Activated CD4-positive, alpha-beta memory T cell treated with anti-CD3 and anti-CD28 coated beads for 36 hours (primary cell): ENCODE results near the gene DEDD2. TPM values are rescaled to one million over a fixed set of nuclear protein-coding genes. Genes with fewer than 3 reads are reported as not detected.
A peak's percentile ranks its signal among the peaks of the same experiment; 100 is the strongest.

Experiments used
- CTCF ChIA-PET: fragments of 350-600 bp; sonication (Branson Sonifier 250); formaldehyde crosslinking; loops from one replicate; lab custom pipeline; 2021; ENCODE audit warnings: antibody characterized with exemption, inconsistent platforms; lab: Charles Lee
- POLR2A ChIA-PET: fragments of 350-600 bp; sonication (Branson Sonifier 250); formaldehyde crosslinking; loops from one replicate; lab custom pipeline; 2021; ENCODE audit warnings: antibody characterized with exemption; lab: Charles Lee
- DNase-seq: peaks from one replicate; pipeline ENCODE4 v3.0.0-alpha.2; 2020
- H3K27ac Mint-ChIP-seq: one replicate; pipeline ENCODE4 v1.8.0; 2021; ENCODE audit warnings: mixed read lengths
- H3K27me3 Mint-ChIP-seq: one replicate; pipeline ENCODE4 v1.8.0; 2021; ENCODE audit warnings: mixed read lengths
- H3K36me3 Mint-ChIP-seq: one replicate; pipeline ENCODE4 v1.8.0; 2021; ENCODE audit warnings: mixed read lengths
- H3K4me1 Mint-ChIP-seq: one replicate; pipeline ENCODE4 v1.8.0; 2021; ENCODE audit warnings: low read depth, mixed read lengths
- H3K4me3 Mint-ChIP-seq: one replicate; pipeline ENCODE4 v1.8.0; 2021; ENCODE audit warnings: mild to moderate bottlenecking, mixed read lengths
- H3K9me3 Mint-ChIP-seq: one replicate; pipeline ENCODE4 v1.8.0; 2021; ENCODE audit warnings: mixed read lengths
- intact Hi-C: fragments of 100-400 bp; cut with micrococcal nuclease; formaldehyde crosslinking; loops from one replicate; pipeline ENCODE4 v1.15.1; 2023
- total RNA-seq, 2 experiments: library from RNA; stranded (reverse); gene quantifications; one replicate each; pipeline ENCODE4 v1.2.3, GENCODE V29; 2021

Gene DEDD2
- total RNA-seq, 2 experiments from 2014 or later: 31.3 to 33.4 TPM

DNA sequence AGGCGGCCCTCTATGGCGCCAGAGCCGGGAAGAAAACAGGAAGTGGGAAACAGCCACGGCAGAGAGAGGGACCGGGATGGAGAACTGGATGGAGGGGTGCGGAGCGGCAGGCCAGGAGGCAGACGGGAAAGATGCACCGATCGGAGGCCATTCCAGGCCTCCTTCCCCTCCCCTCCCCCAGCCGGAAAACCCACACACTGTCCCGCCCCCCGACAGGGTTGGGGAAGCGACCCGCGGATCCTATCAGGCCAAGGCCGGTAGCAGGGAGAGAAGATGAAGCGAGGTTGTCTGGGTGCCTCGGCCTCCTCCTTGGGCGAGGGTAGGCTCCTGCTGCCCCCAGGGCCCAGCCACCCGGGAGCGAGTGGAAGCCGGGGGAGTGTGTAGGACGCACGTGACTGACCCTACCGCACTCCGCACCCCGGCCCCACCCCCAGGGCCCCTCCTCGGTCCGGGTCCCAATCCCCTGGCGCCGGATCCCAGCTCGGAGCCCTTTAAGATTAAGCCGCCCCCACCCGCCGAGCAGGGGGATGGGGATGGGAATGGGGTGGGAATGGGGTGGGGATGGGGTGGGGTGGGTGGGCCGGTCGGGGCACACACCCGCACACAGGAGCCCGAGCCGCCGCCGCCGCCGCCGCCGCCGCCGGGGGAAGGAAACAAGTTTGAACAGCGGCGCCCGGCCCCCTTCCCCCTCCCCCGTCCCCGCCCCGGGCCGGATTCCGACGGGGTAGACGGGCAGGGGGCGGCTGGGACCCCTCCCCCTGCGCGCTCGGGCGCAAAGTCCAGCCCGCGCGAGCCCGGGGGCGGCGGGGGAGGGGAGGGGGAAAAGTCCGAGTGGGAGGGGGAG lies 36.0 kb upstream of the DEDD2 start:
- Mint-ChIP-seq H3K4me1 (peaks cover 30% of the 10 kb centered on the region), H3K9me3 (no peaks in the 10 kb centered on the region), H3K27ac (peak overlapping the region; percentile 86), H3K36me3 (peaks cover 5% of the 10 kb centered on the region), H3K27me3 (no peaks in the 10 kb centered on the region), H3K4me3 (peak overlapping the region; percentile 80)
- DNase-seq: peak; percentile 75
- intact Hi-C loops: no loop called here
- POLR2A ChIA-PET: interaction anchor here (1.0 kb wide), 1 partner anchor 26 kb away, joined by 3 read pairs; no protein-coding TSS in a partner anchor
- CTCF ChIA-PET: interaction anchor here (1.0 kb wide), 1 partner anchor 26 kb away, joined by 3 read pairs; no protein-coding TSS in a partner anchor

DNA sequence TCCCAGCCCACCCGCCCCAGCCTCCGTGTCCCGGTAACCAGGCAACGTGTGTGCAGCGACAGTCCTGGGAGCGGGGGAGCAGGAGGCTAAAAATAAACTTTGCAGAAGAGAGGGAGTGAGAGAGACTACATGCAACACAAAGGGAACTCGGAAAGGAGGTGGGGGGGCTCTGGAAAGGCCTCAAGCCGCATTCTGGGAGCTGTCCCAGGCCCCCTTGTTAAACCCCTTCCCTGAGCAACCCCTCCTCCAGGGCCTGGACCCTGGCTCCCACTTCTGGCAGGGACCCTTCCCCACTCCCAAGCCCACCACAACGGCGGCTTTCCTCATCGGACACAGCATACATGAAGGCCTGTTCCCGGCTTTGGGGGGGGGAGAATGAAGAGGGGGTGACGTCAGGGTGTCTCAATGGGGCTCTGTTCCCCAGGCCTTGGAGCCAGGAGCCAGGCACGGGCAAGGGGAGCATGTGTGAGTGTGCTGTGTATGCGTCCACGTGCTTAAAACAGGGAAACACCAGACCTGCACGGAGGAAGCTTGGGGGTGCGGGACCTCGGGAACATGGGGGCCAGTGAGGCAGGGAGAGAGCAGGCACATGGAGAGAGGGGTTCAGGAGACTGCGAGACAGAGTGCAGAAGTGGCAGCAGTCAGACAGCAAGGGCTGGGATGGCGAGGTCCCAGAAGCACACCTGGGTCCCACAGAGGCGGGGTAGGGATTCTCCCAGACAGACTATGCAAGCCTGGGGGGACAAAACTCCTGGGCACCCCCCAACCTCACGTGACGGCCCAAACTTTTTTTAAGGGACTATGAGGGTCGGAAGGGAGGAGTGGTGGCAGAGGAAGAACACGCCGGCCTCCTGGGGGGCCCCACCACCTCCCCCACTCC lies 35.1 kb upstream of the DEDD2 start:
- DNase-seq: peak; percentile 22
- POLR2A ChIA-PET: interaction anchor here (1.0 kb wide), 1 partner anchor 27 kb away, joined by 3 read pairs; no protein-coding TSS in a partner anchor
- intact Hi-C loops: no loop called here
- H3K36me3 Mint-ChIP-seq: peaks cover 5% of the 10 kb centered on the region
- H3K27me3 Mint-ChIP-seq: no peaks in the 10 kb centered on the region
- peak overlapping the region; percentile 86 for H3K27ac Mint-ChIP-seq
- H3K9me3 Mint-ChIP-seq: no peaks in the 10 kb centered on the region
- CTCF ChIA-PET: interaction anchor here (1.0 to 4.0 kb wide), 3 partner anchors 10 to 27 kb away, joined by 3 to 22 read pairs (median 3); partner anchors contain the start of gene GSK3A
- peak overlapping the region; percentile 80 for H3K4me3 Mint-ChIP-seq
- peaks cover 30% of the 10 kb centered on the region for H3K4me1 Mint-ChIP-seq

DNA sequence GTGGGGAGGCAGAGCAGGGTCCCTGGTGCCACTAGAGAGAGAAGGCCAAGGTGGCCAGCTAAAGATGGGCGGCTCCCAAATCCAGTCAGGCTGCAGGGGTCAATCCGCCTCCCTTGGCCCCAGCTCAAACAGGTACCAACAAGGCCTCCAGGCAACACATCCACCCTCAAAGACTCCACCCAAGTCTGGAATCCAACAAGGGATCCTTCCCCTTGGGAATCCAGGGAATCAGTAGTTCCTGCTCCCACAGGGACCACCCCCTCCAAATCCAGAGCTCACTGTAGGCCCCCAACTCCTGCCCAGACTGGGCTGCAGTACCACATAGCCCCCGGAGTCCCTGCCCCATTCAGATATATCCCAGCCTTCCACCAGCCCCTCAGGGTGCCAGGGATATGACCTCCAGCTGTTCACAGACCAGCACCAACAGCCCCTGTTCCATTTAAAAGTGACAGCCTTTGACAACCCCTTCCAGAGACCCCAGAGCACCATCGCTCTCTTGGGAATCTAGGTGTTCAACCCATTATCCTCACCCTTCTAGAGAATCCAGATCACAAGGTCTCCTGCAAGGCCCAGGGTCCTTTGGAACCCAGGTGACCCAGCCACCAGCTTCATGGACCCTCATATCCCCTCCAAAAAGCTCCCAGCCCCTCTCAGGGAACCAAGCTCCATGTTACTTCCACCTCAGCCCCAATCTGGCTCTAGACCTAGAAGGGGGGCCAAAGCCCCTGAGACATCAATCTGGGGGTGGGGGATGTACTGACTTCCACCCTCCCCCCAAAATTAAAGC lies 34.3 kb upstream of the DEDD2 start:
- H3K36me3 Mint-ChIP-seq: peaks cover 5% of the 10 kb centered on the region
- H3K27ac Mint-ChIP-seq: peak overlapping the region; percentile 86
- no peak for DNase-seq
- H3K27me3 Mint-ChIP-seq: no peaks in the 10 kb centered on the region
- H3K4me3 Mint-ChIP-seq: peak overlapping the region; percentile 80
- intact Hi-C loops: no loop called here
- H3K9me3 Mint-ChIP-seq: no peaks in the 10 kb centered on the region
- H3K4me1 Mint-ChIP-seq: peaks cover 34% of the 10 kb centered on the region
- CTCF ChIA-PET: interaction anchor here (0.7 to 4.0 kb wide), 4 partner anchors 9 to 45 kb away, joined by 3 to 22 read pairs (median 3); partner anchors contain the start of gene GSK3A
- POLR2A ChIA-PET: interaction anchor here (0.6 to 1.6 kb wide), 6 partner anchors 9 to 32 kb away, joined by 3 to 8 read pairs (median 4); partner anchors contain the start of genes GSK3A and ZNF526

DNA sequence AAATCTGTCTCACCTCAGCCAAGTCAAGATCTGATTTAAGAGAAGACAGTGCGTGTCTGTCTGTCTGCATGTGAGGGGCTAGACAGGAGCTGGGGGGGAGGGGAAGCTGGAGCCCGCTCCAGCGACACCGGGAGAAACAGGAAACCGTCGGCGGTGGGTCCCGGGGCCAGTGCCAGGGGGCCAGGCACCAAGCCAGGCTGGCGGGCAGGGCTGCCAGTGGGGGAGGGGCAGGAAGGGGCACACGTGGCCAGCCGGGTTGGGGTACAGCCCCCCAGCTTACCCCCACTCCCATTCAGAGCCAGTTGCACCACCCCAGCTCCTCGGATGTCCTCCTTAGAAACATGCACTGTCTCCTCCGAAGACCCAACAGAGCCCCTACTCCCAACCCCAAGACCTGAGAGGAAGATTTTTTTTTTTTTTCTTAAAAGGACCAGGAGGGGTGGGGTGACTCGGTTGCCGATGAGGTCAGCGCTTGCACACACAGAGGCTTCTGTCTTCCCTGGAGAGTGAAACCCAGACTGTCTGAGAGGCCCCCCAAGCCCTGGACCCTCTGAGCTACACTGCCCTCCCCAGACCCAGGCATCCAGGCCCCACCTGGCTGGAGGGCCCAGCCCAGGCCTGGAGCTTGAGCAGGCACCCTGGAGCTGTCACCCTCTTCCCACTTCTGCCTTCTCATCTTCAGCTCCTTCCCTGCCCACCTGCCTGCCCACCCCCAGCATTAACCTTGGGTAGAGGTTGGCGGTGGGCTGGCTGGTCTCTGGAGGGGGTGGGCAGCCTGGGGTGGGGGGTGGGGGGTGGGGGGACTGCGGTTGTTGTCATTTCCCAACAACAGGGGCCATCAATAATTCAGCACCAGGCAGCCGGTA lies 33.4 kb upstream of the DEDD2 start:
- no peak overlapping the region for H3K4me3 Mint-ChIP-seq
- no peaks in the 10 kb centered on the region for H3K9me3 Mint-ChIP-seq
- peak; percentile 43 for DNase-seq
- peak overlapping the region; percentile 66 for H3K27ac Mint-ChIP-seq
- POLR2A ChIA-PET: interaction anchor here (0.9 to 1.6 kb wide), 5 partner anchors 9 to 31 kb away, joined by 3 to 8 read pairs (median 4); partner anchors contain the start of genes GSK3A and ZNF526
- H3K36me3 Mint-ChIP-seq: peaks cover 5% of the 10 kb centered on the region
- intact Hi-C loops: no loop called here
- H3K27me3 Mint-ChIP-seq: no peaks in the 10 kb centered on the region
- peaks cover 34% of the 10 kb centered on the region for H3K4me1 Mint-ChIP-seq
- CTCF ChIA-PET: interaction anchor here (0.7 to 4.0 kb wide), 4 partner anchors 9 to 46 kb away, joined by 3 to 22 read pairs (median 3); partner anchors contain the start of gene GSK3A

DNA sequence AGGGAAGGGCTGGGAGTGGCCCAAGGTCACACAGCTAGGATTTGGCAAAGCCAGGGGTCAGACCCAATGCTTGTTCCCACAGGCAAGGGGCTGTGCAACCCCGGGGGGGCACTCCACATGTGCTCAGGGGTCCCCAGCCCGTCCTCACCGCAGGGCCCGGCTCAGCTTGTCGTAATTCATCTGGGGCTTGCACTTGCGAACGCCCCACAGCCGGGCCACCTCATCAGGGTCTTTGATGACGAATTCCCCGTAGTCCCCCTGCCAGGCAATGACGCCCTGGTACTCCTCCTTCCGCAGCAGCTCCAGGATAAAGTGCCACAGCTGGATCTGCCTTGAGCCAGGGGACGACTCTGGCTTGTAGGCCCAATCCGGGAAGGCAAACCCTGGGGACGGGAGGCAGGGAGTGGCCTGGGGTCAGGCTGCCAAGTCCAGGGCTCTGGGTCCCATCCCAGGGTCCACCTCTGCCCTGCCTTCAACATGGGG lies 32.7 kb upstream of the DEDD2 start:
- POLR2A ChIA-PET: interaction anchor here (0.6 to 1.4 kb wide), 2 partner anchors 29 to 31 kb away, joined by 3 to 4 read pairs; partner anchors contain the start of gene ZNF526
- intact Hi-C loops: no loop called here
- no peaks in the 10 kb centered on the region for H3K27me3 Mint-ChIP-seq
- H3K27ac Mint-ChIP-seq: peak overlapping the region; percentile 66
- CTCF ChIA-PET: interaction anchor here (4.0 kb wide), 1 partner anchor 29 kb away, joined by 22 read pairs; no protein-coding TSS in a partner anchor
- no peak for DNase-seq
- H3K4me3 Mint-ChIP-seq: no peak overlapping the region
- H3K9me3 Mint-ChIP-seq: no peaks in the 10 kb centered on the region
- peaks cover 36% of the 10 kb centered on the region for H3K4me1 Mint-ChIP-seq
- H3K36me3 Mint-ChIP-seq: peaks cover 5% of the 10 kb centered on the region

DNA sequence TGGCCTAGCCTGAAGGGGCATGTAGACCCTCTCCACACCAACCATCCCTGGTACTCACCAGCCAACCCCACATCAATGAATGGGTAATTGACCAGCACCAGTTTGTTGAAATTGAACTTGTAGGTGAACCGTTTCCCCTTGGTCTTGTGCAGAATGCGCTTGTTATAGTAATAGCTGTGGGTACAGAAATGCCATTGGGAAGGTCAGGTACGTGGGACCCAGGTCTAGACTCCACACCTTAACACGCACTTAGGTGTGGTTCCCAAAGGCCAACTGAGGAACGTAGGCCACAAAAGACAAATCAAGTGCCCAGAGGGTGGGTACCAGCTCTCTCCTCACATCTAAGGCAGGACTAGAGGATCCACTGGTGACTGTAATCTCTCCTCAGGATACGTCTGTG lies 32.3 kb upstream of the DEDD2 start:
- peak overlapping the region; percentile 51 for H3K27ac Mint-ChIP-seq
- H3K9me3 Mint-ChIP-seq: no peaks in the 10 kb centered on the region
- peaks cover 40% of the 10 kb centered on the region for H3K4me1 Mint-ChIP-seq
- no peak for DNase-seq
- ChIA-PET CTCF (interaction anchor here (4.0 kb wide), 1 partner anchor 30 kb away, joined by 22 read pairs; no protein-coding TSS in a partner anchor), POLR2A (interaction anchor here (0.6 kb wide), 1 partner anchor 29 kb away, joined by 3 read pairs; no protein-coding TSS in a partner anchor)
- intact Hi-C loops: no loop called here
- no peaks in the 10 kb centered on the region for H3K27me3 Mint-ChIP-seq
- H3K4me3 Mint-ChIP-seq: no peak overlapping the region
- H3K36me3 Mint-ChIP-seq: peaks cover 5% of the 10 kb centered on the region

DNA sequence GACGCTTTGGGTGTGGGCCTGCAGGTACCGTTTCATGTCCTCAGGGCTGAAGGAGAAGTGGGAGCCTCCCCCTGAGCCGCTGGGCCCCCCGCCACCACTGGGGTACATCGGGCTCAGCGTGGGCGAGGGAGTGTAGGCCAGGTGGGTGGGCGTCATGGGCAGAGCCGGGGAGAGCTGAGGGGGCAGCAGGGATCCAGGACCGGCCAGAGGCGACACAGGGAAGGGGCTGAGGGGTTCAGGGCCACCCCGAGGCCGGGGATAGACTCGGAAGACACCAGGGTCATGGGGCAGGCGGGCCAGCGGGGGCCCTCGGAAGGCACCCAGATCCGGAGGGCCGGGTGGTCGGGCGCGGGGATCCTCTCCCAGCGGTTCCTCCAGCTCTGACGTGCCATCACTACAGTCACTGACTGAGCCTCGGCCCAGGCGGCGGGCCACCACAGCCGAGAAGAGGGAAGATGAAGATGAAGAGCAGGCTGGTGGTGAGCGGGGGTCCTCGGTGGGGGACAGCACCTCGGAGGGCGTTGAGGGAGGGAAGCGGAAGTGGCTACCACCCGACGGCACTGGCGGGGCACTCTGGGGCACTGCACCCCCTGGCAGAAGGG lies 31.8 kb upstream of the DEDD2 start:
- Mint-ChIP-seq H3K27ac (no peak overlapping the region), H3K27me3 (no peaks in the 10 kb centered on the region), H3K4me1 (peaks cover 41% of the 10 kb centered on the region), H3K4me3 (no peak overlapping the region), H3K36me3 (peaks cover 6% of the 10 kb centered on the region), H3K9me3 (no peaks in the 10 kb centered on the region)
- ChIA-PET CTCF (interaction anchor here (4.0 kb wide), 1 partner anchor 30 kb away, joined by 22 read pairs; no protein-coding TSS in a partner anchor), POLR2A (no interaction called here)
- intact Hi-C loops: no loop called here
- no peak for DNase-seq

DNA sequence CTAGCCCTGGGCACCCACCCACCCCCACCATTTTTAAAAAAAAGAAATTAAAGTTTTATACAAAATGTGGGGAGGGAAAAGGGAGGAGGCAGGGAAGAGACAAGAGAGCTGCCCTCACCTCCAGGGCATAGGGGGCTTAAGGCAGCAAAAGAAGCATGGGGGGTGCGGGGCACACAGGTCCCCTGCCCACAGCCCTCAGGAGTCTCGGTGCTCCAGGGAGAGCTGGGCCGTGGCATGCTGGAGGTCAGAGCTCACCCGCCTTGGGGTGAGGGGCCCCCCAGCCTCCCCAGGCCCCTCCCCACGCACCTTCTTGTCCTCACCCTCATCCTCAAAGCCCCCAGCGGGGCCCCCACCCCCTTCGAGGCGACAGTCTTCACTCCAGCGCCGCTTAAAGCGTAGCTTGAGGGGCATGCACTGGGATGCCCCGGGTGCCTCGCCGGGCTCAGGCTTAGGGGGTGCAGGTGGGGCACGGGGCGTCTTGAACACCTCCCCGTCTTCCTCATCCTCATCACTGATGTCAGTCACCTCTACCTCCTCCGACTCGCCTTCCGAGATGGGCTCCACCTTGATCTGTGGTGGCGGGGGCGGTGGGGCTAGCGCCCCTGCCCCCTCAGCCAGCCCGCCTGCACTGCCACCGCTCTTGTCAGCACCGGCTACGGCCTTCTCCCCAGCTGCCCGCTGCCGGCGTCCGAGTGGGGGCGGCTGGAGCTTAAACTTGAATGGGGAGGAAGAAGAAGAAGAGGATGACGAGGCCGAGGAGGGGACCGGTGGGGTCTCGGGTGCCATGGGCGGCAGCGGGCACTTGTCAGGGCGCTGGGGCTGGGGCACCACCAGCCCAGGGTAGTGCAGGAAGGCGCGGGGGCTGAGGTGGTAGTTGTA lies 31.0 kb upstream of the DEDD2 start:
- intact Hi-C loops: no loop called here
- Mint-ChIP-seq H3K4me1 (peaks cover 41% of the 10 kb centered on the region), H3K36me3 (peaks cover 7% of the 10 kb centered on the region), H3K27ac (no peak overlapping the region), H3K4me3 (no peak overlapping the region), H3K27me3 (no peaks in the 10 kb centered on the region), H3K9me3 (no peaks in the 10 kb centered on the region)
- POLR2A ChIA-PET: no interaction called here
- DNase-seq: no peak
- CTCF ChIA-PET: interaction anchor here (4.0 to 8.8 kb wide), 2 partner anchors 29 to 31 kb away, joined by 22 to 107 read pairs; no protein-coding TSS in a partner anchor

DNA sequence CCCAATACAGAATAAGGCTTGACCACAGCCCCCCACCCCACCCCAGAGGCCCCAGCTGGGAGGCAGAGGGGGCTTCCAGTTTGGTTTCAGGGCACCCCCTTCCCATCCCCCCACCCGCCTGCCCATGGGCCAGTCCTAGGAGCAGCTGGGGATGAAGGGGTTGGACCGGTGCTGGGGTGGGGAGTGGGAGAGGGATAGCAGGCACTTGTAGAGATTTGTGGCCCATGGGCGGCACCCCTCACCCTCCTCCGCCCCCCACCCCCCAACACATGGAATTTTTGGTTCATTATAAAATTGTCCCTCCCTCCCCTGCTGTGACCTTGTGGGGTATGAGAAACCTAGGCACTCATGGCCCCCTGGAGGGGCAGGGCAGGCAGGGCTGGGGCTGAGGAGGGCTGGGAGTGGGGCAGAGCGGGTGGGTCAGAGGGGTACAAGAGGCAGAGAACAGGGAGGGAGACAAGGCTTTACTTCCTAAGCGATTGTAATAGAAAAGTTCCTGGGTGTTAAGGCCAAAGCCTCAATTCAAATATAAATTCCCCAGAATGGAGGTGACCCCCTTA lies 30.2 kb upstream of the DEDD2 start:
- no peak for DNase-seq
- Mint-ChIP-seq H3K9me3 (no peaks in the 10 kb centered on the region), H3K4me3 (no peak overlapping the region), H3K27ac (no peak overlapping the region), H3K27me3 (no peaks in the 10 kb centered on the region), H3K36me3 (peaks cover 5% of the 10 kb centered on the region), H3K4me1 (peaks cover 45% of the 10 kb centered on the region)
- CTCF ChIA-PET: interaction anchor here (0.9 to 8.8 kb wide), 3 partner anchors 30 to 140 kb away, joined by 3 to 107 read pairs (median 5); no protein-coding TSS in a partner anchor
- intact Hi-C loops: no loop called here
- POLR2A ChIA-PET: interaction anchor here (1.2 to 1.7 kb wide), 3 partner anchors 18 to 31 kb away, joined by 3 to 7 read pairs (median 3); no protein-coding TSS in a partner anchor
